Right lobe of liver (tissue), 4 donors: ENCODE measurements around the gene GSTM4.

Source experiments
- CTCF ChIP-seq, 4 donors: fragments of 200-600 bp in 3 of 4; fragments of 450-650 bp in 1 of 4; IDR thresholded peaks; one replicate each; pipeline versions ENCODE4 v1.5.1 to v1.8.0; 2016 to 2022; ENCODE audit warnings: antibody characterized with exemption in 4 of 4, mild to moderate bottlenecking in 2 of 4
- POLR2A ChIP-seq: fragments of 450-650 bp; IDR thresholded peaks from one replicate; pipeline ENCODE4 v1.6.1; 2017; ENCODE audit warnings: antibody characterized with exemption, mild to moderate bottlenecking
- donor health status: DM: no; HTN: no; CAD: no.
- donor health status: DM: no; HTN: no; CAD: no.
- donor health status: DM: no; HTN: yes; CAD: no.

DNA sequence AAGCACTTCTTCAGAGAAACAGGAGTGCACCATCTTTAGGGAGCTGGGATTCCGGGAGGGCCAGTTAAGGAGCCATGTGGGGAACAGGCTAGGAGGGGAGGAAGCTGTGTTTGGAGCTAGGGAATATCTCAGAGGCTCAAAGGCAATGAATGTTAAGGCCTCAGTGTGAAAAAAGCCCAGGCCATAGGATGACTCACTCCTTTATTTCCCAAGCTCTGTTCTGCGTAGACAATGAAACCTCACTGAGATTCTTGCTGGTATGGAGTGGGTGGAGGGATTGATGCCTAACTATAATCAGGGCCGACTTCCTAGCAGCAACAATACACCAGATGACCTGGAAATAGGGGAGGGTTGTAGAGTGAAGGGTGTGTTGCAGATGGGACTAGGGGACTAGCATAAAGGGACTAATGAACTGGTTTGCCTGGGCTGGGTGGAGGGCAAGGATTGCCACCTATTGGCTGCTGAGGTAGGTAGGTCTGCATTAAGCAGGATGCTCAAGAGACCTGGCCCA, 38.6 kb upstream of the GSTM4 start:
- TF ChIP-seq POLR2A (no peak), CTCF (IDR thresholded peaks at IDR 0.05) (no peak)
